A673 (cell line): ENCODE measurements around the gene PARP3. TPM values are rescaled to one million over a fixed set of nuclear protein-coding genes. Genes with fewer than 3 reads are reported as not detected.
"Not testable (repeated sequence)": the region's sequence is repeated elsewhere in the genome, so short reads cannot be mapped to it uniquely, and the experiment has no call there.

Source experiments
- BruUV-seq: library from RNA; stranded (reverse); fragments of 400-500 nt; replicated peaks from 2 replicates; lab custom pipeline; 2021; lab: Mats Ljungman, UMichigan
- CTCF ChIA-PET: fragments of 300-600 bp; sonication (Branson Sonifier 250); formaldehyde crosslinking; loops from one replicate; lab custom pipeline; 2022; ENCODE audit warnings: antibody characterized with exemption; lab: Charles Lee
- POLR2A ChIA-PET: fragments of 300-600 bp; sonication (Branson Sonifier 250); formaldehyde crosslinking; loops from one replicate; lab custom pipeline; 2022; ENCODE audit warnings: antibody characterized with exemption; ENCODE audit not compliant: low non-redundant PET; lab: Charles Lee
- DNase-seq: peaks from one replicate; pipeline ENCODE4 v3.0.0-alpha.2; 2015; ENCODE audit warnings: low spot score
- H3K27ac ChIP-seq: fragments of 200-600 bp; sonication (generic); 2 replicates; pipeline ENCODE4 v1.5.1; 2016; ENCODE audit warnings: mixed run types, low read depth, mild to moderate bottlenecking, mixed read lengths, antibody characterized with exemption, low read length; ENCODE audit not compliant: poor library complexity, severe bottlenecking
- H3K27me3 ChIP-seq: fragments of 200-600 bp; sonication (generic); replicated peaks from 2 replicates; pipeline ENCODE4 v1.6.1; 2017; ENCODE audit warnings: mixed run types, low read depth, mild to moderate bottlenecking, mixed read lengths, antibody characterized with exemption, low read length; ENCODE audit not compliant: insufficient read depth, poor library complexity
- H3K36me3 ChIP-seq: fragments of 200-600 bp; sonication (generic); 2 replicates; pipeline ENCODE4 v1.6.1; 2016; ENCODE audit warnings: mixed run types, mild to moderate bottlenecking, mixed read lengths, antibody characterized with exemption, low read length; ENCODE audit not compliant: insufficient read depth, poor library complexity, severe bottlenecking
- H3K4me1 ChIP-seq: fragments of 200-600 bp; sonication (generic); 2 replicates; pipeline ENCODE4 v1.6.1; 2017; ENCODE audit warnings: mixed run types, mild to moderate bottlenecking, mixed read lengths, antibody characterized with exemption, low read length; ENCODE audit not compliant: insufficient read depth, poor library complexity, severe bottlenecking
- H3K4me3 ChIP-seq: fragments of 200-600 bp; sonication (generic); 2 replicates; pipeline ENCODE4 v1.5.1; 2016; ENCODE audit warnings: low read depth, mixed run types, mild to moderate bottlenecking, mixed read lengths, low read length; ENCODE audit not compliant: poor library complexity, severe bottlenecking
- H3K9me3 ChIP-seq: fragments of 200-600 bp; sonication (generic); 2 replicates; pipeline ENCODE4 v1.6.1; 2016; ENCODE audit warnings: mixed run types, low read depth, mild to moderate bottlenecking, mixed read lengths, antibody characterized with exemption, low read length; ENCODE audit not compliant: poor library complexity, severe bottlenecking
- CTCF ChIP-seq: fragments of 300-800, 200-600 bp; sonication (generic); conservative IDR thresholded peaks from 2 replicates; pipeline ENCODE4 v1.5.1; 2017; ENCODE audit warnings: low read depth, mild to moderate bottlenecking, antibody characterized with exemption, low read length, moderate library complexity, mixed read lengths
- EZH2 ChIP-seq: fragments of 200-600 bp; sonication (generic); IDR thresholded peaks from 2 replicates; pipeline ENCODE4 v1.6.1; 2017; ENCODE audit warnings: borderline replicate concordance, low read depth, mild to moderate bottlenecking, mixed read lengths, antibody characterized with exemption, low read length; ENCODE audit not compliant: poor library complexity, severe bottlenecking
- intact Hi-C: fragments of 100-400 bp; cut with micrococcal nuclease; formaldehyde crosslinking; loops from one replicate; pipeline ENCODE4 v1.10.0; 2022; ENCODE audit not compliant: unreplicated experiment
- total RNA-seq: library from RNA; stranded (reverse); gene quantifications from 2 replicates; pipeline ENCODE4 v1.2.3, GENCODE V29; 2021

The PARP3 gene
- total RNA-seq, 1 experiment from 2014 or later = 3.4 TPM

DNA sequence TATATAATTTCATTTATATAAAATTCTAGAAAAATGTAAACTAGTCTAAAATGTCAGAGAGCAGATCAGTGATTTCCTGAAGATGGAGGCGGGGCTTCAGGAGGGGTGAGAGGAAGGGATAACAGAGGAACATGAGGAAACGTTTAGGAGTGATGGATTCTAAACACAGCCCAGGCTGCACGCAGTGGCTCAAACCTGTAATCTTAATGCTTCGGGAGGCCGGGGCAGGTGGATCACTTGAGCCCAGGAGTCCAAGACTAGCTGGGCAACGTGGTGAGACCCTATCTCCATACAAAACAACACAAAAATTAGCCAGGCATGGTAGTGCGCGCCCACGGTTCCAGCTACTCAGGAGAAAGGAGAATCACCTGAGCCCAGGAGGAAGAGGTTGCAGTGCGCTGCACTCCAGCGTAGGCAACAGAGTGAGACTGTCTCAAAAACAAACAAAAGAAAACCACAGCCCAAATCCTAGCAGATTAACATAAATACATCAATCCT is 21.0 kb upstream of the PARP3 start:
- no peak for TF ChIP-seq EZH2
- TF ChIP-seq CTCF = no peak
- intact Hi-C loops = no loop called here
- H3K4me1 ChIP-seq = no peaks in the 10 kb centered on the region
- H3K27me3 ChIP-seq = no peaks in the 10 kb centered on the region
- no peaks in the 10 kb centered on the region for H3K36me3 ChIP-seq
- ChIA-PET POLR2A (no interaction called here), CTCF (no interaction called here)
- H3K4me3 ChIP-seq = no peak overlapping the region
- BruUV-seq = no TSS peak
- DNase-seq = no peak
- H3K9me3 ChIP-seq = no peaks in the 10 kb centered on the region
- H3K27ac ChIP-seq = no peak overlapping the region

GRCh38 chr3:51927061-51927977 is 14.8 kb upstream of the PARP3 start:
- Histone ChIP-seq H3K36me3 (no peaks in the 10 kb centered on the region), H3K27me3 (no peaks in the 10 kb centered on the region), H3K4me3 (no peak overlapping the region), H3K9me3 (no peaks in the 10 kb centered on the region), H3K4me1 (no peaks in the 10 kb centered on the region), H3K27ac (no peak overlapping the region)
- BruUV-seq = no TSS peak
- ChIA-PET CTCF (no interaction called here), POLR2A (no interaction called here)
- DNase-seq = no peak
- no peak for TF ChIP-seq EZH2
- no peak for TF ChIP-seq CTCF
- intact Hi-C loops = no loop called here

GRCh38 chr3:51928438-51928837 is 13.7 kb upstream of the PARP3 start:
- CTCF ChIA-PET = no interaction called here
- H3K4me1 ChIP-seq = no peaks in the 10 kb centered on the region
- TF ChIP-seq CTCF = no peak
- intact Hi-C loops = no loop called here
- no peak overlapping the region for H3K27ac ChIP-seq
- H3K9me3 ChIP-seq = no peaks in the 10 kb centered on the region
- no peak overlapping the region for H3K4me3 ChIP-seq
- DNase-seq = no peak
- BruUV-seq = no TSS peak
- no peaks in the 10 kb centered on the region for H3K36me3 ChIP-seq
- H3K27me3 ChIP-seq = no peaks in the 10 kb centered on the region
- POLR2A ChIA-PET = no interaction called here

- H3K9me3 ChIP-seq, H3K27ac ChIP-seq, H3K27me3 ChIP-seq, DNase-seq, intact Hi-C loops, BruUV-seq, H3K4me1 ChIP-seq, POLR2A ChIA-PET, H3K4me3 ChIP-seq, CTCF ChIA-PET, H3K36me3 ChIP-seq: not testable (repeated sequence)
Observed at GRCh38 chr3:51928981-51929380, 13.2 kb upstream of the PARP3 start.
